Midbrain (tissue), 1 donor: ENCODE data around the gene GDPD3.
"Not testable (repeated sequence)": the region's sequence is repeated elsewhere in the genome, so short reads cannot be mapped to it uniquely, and the experiment has no call there.

Experiments
- DNase-seq: peaks from one replicate; lab custom pipeline; 2025; lab: John Stamatoyannopoulos, UW

Gene GDPD3, protein sequence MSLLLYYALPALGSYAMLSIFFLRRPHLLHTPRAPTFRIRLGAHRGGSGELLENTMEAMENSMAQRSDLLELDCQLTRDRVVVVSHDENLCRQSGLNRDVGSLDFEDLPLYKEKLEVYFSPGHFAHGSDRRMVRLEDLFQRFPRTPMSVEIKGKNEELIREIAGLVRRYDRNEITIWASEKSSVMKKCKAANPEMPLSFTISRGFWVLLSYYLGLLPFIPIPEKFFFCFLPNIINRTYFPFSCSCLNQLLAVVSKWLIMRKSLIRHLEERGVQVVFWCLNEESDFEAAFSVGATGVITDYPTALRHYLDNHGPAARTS

DNA sequence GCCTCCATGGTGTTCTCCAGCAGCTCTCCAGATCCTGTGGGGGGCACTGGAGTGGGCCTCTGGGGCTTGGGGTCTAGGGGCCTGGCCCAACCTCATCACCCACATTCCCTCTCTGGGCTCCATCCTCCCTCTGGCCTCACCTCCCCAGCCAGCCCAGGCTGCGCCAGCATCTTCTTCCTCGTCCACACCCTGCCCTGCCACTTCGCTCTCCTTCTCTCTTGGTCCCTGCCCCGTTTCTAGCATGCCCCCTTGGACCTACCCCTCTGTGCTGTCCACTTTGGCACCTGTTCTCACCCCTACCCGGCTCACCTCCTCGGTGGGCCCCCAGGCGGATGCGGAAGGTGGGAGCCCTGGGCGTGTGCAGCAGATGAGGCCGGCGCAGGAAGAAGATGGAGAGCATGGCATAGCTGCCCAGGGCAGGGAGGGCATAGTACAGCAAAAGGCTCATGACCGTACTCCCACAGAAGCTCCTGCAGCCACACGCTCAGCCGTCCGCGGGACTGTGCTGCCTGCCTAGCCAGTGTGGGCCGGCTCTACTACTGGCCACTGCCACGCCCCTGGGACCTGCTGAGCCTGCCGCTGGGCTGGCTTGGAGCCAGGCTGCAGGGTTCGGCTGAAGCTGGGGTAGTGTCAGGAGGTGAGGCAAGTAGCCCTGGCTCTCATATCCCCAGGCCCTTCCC, at the start of gene GDPD3:
Gene GDPD3, minus strand, starts transcription at position 507 of the 680 bp plus-strand sequence. Its CDS starts 59 bp downstream, at position 448.
- no peak for DNase-seq

DNA sequence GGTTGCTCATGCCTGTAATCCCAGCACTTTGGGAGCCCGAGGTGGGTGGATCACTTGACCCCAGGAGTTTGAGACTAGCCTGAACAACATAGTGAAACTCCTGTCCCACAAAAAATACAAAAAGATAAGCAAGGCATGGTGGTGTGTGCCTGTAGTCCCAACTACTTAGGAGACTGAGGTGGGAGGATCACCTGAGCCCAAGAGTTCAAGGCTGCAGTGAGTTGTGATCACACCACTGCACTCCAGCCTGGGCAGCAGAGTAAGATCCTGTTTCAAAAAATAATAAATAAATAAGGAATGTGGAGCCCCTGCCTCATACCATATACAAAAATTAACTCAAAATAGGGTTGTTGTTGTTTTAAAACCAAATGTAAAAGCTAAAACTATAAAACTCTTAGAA, 43.9 kb upstream of the GDPD3 start:
- no peak for DNase-seq

DNA sequence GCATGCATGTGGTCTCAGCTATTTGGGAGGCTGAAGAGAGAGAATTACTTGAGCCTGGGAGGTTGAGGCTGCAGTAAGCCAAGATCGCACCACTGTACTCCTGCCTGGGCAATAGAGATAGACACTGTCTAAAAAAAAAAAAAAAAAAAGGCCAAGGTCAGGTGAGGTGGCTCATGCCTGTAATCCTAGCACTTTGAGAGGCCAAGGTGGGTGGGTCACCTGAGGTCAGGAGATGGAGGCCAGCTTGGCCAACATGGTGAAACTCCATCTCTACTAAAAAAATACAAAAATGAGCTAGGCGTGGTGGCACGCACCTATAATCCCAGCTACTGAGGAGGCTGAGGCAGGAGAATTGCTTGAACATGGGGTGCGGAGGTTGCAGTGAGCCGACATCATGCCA, 41.9 kb upstream of the GDPD3 start:
- DNase-seq: no peak

DNA sequence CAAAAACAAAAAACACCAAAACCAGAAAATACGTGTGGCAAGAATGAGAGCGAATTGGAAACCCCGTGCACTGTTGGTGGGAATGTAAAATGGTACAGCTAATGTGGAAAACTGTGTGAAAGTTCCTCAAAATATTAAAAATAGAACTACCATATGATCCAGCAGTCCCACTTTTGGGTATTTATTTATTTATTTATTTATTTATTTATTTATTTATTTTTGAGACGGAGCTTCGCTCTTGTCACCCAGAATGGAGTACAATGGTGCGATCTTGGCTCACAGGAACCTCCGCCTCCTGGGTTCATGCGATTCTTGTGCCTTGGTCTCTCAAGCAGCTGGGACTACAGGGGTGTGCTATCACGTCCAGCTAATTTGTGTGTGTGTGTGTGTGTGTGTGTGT, 39.2 kb upstream of the GDPD3 start:
- DNase-seq: no peak

DNA sequence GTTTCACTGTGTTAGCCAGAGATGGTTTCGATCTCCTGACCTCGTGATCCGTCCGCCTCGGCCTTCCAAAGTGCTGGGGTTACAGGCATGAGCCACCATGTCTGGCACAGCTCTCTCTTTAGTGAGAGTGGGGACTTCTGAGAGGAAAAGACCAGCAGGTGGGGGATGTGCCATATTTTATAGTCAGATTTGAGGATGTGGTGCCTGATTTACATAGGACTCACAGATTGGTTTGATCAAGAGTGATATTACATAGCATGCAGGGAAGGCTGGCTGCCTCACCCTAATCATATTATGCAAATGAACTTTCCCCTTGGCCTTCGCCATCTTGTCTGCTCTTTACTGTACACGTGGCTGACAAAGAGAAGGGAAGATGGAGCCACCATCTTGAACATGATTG, 37.8 kb upstream of the GDPD3 start:
- no peak for DNase-seq

DNA sequence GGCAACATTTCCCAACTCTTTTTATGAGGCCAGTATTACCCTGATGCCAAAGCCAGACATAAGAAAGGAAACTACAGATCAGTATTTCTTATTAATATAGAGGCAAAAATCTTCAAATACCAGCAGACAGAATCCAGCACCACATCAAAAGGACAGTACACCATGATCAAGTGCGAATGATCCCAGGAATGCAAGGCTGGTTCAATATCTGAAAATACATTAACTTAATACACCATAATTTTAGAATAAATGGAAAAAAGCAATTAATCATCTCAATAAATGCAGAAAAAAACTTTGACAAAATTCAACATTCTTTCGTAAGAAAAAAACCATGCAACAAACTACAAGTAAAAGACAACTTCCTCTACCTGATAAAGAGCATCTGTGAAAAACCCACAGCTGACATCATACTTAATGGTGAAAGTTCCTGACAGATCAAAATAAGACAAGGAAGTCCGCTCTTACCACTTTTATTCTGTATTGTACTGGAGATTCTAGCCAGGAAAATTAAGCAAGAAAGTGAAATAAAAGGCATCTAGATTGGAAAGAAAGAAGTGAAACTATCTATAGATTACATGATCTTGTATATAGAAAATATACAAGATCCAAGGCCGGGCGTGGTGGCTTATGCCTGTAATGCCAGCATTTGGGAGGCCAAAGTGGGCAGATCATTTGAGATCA, 36.1 kb upstream of the GDPD3 start:
- no peak for DNase-seq

DNA sequence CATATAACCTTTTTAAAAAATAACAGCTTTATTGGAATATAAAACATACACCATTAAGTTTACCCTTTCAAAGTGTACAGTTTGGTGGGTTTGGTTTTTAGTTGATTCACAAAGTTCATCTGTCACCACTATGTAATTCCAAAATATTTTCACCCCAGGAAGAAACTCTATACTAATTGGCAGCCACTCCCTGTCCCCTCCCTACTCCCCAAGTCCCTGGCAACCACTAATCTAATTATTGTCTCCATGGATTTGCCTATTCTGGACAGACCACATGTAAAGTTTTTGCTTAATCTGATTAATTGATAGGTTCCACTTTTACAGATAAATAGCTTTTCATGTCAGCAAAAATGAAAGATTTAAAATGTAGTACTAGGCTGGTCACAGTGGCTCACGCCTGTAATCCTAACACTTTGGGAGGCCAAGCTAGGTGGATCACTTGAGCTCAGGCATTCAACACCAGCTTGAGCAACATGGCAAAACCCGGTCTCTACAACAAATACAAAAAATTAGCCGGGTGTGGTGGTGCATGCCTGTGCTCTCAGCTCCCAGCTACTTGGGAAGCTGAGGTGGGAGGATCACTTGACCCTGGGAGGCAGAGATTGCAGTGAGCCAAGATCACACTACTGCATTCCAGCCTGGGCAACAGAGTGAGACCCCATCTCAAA, 34.6 kb upstream of the GDPD3 start:
- DNase-seq: no peak

DNA sequence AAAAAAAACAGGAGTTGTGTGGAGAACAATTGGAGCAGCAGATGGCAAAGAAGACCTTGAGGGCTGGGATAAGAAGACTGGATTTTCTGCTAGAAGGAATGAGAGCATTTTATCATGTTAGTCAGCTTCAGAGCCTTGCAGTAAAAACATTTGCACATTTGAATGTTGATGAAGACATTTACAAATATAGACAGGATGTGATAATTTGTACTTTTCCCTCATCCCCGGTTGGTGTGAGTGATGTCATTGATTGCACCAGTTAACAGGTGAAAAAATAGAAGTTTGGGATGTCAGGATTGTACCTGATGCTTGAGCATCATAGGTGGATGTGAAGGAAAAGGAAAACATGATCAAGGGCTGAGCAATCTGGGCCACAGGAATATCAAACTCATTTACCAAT, 32.3 kb upstream of the GDPD3 start:
- no peak for DNase-seq

DNA sequence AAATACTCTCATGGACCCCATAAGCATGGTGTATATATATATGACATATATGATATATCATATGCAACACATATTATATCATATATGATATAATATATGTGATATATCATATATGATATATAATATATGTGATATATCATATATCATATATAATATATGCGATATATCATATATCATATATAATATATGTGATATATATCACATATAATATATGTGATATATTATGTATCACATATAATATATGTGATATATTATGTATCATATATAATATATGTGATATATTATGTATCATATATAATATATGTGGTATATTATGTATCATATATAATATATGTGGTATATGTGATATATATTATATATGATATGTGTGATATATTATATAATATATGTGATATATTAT, 31.6 kb upstream of the GDPD3 start:
- no peak for DNase-seq

DNA sequence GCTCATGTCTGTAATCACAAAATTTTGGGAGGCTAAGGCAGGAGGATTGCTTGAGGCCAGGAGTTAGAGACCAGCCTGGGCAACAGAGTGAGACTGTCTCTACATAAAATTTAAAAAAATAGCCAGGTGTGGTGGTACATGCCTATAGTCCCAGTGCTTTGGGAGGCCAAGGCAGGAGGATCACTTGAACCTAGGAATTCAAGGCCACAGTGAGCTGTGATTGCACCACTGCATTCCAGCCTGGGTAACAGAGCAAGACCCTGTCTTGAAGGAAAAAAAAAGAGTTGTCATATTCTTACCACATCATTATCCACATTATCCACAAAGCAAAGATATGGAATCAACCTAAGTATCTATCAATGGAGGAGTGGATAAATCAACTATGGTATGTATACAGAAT, 30.7 kb upstream of the GDPD3 start:
- no peak for DNase-seq

DNA sequence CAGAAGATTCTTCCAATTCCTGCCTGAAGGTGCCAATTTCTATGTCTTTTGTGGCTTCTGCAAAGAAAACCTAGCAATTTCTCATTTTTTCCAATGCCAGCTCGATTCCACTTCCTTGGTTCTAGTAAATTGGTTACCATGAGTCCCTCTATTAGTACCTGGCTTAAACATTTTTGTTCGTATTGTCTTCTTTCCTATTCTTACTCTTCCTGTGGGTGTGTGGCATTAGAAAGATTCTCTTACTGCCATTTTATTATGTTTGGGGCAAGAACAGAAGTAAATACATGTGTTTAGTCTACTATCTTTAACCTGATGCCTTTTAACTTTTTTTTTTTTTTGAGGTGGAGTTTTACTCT, 30.0 kb upstream of the GDPD3 start:
- DNase-seq: no peak

DNA sequence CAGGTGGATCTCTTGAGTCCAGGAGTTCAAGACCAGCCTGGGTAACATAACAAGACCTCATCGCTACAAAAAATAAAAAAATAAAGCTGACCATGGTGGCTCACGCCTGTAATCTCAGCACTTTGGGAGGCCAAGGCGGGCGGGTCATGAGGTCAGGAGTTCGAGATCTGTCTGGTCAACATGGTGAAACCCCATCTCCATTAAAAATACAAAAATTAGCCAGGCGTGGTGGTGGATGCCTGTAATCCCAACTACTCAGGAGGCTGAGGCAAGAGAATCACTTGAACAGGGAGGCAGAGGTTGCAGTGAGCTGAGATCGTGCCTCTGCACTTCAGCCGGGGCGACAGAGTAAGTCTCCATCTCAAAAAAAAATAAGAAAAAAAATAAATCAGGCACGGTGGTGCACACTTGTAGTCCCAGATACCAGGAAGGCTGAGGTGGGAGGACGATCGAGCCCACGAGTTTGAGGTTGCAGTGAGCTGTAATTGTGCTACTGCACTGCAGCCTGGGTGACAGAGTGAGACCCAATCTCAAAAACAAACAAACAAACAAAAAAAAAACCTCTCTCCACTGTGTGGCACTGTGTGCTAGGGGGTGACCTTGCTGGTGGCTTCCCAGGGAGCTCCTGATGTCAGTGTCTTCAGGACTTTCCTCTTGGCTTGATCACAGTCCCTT, 29.5 kb upstream of the GDPD3 start:
- DNase-seq: no peak

DNA sequence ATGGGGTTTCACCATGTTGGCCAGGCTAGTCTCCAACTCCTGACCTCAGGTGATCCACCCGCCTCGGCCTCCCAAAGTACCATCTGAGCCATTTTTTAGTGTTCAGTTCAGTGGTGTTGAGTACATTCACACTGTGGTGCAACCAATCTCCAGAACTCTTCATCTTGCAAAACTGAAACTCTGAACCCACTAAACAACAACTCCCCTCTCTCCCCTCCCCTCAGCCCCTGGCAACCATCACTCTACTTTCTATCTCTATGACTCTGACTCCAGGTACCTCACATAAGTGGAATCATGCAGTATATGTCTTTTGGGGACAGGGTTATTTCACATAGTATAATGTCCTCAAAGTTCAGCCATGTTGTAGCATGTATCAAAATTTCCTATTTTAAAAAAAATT, 28.4 kb upstream of the GDPD3 start:
- DNase-seq: no peak

DNA sequence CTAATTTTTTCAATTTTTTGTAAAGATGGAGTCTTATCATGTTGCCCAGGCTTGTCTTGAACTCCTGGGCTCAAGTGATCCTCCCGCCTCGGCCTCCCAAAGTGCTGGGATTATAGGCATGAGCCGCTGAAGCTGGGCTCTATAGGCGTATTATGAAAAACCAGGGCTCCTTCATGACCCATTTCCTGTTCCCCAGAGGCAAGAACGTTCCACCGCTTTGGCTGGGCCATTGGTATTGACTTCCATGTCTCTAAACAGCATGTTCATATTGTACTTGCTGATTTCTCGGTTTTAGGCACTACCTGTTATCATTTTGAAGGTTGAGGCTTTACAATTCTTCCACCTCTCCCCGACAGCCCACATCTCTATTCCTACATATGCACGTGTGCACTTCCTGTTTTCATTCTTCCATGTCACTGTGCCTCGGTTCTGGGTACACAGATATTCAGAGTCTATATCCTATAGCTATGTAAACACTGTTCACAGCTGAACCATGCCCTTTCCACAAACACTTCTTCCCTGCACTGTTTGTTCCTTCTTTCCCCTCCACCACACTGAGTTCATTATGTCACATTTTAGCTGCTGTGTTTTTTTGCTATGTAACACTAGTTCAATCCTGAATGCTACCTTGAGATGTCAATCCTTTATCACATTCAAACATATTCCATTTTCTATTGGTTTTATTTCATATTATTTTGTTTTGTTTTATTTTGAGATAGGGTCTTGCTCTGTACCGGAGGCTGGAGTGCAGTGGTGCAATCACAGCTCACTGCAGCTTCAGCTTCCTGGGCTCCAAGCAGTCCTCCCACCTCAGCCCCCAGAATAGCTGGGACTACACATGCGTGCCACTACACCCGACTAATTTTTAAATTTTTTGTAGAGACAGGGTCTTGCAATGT, 26.5 kb upstream of the GDPD3 start:
- DNase-seq: no peak

DNA sequence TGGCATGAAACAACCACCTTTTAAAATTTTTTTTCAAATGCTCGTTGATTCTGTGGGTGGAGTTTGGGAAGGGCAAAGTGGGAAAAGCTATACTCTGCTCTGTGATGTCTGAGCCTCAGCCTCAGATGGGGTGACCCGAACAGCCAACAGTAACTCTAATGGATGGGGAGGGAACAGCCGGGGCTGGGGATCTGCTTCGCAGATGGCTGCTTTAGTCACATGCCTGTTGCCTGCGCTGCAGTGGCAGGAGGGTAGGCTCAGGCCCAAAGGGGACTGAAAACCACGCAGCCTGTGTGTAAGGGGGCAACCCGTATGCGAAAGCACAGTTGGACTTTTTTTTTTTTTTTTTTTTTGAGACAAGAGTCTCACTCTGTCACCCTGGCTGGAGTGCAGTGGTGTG, 24.6 kb upstream of the GDPD3 start:
- DNase-seq: no peak

DNA sequence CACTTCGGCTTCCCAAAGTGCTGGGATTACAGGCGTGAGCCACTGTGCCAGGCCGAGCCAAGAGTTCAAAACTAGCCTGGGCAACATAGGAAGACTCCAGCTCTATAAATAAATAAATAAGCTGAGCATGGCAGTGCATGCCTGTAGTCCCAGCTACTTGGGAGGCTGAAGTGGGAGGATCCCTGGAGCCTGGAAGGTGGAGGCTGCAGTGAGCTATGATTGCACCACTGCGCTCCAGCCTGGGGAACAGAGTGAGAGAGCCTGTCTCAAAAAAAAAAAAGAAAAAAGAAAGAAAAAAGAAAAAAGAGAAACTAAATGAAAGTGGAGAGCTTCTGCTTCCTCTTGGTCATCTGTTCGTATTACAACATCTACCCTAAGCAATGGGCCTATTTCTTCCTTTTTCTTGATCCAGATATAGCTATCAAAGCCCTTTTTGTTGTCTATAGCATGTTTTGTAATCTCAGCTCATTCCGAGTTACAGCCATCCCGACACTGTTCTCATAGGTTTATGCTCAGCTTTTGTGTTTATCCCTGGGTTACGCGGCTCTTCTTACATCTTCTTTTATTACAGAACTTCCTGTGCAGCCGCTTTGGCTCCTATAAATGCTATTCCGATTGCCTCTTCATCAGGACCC, 23.8 kb upstream of the GDPD3 start:
- DNase-seq: no peak

DNA sequence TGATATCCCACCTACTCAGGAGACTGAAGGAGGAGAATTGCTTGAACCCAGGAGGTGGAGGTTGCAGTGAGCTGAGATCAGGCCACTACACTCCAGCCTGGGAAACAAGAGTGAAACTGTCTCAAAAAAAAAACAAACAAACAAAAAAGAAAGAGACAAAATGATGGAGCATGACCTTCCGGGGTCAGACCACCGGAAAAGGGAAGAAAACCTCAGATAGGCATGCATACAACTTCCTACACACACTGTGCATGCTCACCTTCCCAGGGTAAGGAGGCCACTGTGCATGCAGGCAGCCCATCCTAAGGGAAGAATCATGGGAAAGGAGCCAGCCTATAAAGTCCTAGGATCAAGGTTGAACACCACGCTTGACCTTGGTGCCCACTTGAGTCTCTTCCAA, 19.3 kb upstream of the GDPD3 start:
- no peak for DNase-seq

DNA sequence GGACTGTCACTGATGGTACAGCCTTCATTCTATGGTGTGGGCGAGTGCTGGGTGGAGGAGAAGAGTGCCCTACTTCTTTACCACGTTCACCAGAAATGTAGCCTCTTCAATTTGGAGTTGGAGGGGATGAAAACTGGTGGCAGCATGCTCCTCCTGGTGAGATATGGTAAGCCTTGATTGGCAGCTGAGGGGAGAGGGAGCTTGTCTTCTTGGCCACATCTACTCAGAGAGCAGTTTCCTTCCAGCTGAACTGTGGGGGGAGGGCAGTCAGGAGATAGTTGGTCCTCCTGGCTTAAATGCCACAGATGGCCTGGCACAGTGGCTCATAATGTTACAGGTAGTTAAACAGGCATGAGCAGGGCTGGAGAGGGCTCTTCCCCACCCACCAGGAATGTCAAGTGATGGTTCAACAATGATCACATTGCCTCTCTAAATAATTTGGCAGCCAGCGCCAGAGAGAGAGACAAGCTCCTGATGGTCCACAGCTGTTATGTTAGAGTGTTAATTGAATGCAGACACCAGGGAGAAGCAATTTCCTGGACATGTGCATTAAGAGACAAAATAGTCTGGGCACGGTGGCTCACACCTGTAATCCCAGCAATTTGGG, 18.6 kb upstream of the GDPD3 start:
- no peak for DNase-seq

DNA sequence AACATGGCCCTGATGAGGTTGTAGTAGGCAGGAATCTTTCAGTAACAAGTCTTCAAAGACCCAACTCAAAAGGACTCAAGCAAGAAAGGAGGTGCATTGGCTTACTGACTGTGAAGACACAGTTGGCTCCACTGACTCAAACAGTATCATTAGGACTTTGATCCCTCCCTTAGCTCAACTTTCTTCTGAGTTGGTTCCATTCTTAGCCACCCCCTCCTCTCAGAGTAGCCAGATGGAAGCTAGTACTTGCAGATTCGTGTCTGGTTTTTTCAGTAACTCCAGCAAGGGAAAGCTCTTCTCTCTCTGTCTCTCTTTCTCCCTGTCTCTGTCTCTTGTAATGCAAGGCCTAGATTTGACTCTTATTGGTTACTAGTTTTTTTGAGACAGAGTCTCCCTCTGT, 14.7 kb upstream of the GDPD3 start:
- no peak for DNase-seq

DNA sequence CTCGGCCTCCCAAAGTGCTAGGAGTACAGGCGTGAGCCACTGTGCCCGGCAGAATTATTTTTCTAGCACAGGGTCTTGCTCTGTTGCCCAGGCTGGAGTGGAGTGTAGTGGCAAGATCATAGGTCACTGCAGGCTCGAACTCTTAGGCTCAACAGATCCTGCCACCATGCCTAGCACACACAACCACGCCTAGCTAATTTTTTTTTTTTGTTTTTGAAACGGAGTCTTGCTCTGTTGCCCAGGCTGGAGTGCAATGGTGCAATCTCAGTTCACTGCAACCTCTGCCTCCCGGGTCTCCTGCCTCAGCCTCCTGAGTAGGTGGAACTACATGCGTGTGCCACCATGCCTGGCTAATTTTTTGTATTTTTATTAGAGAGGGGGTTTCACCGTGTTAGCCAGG, 12.4 kb upstream of the GDPD3 start:
- DNase-seq: not testable (repeated sequence)
